A204.1 (cell line): ENCODE data around the gene AGK.

Source experiments
- FAIRE-seq: peaks from 2 replicates; lab custom pipeline; 2012; peaks lifted over from hg19 to GRCh38; lab: Jason Lieb, UNC

The AGK gene

GRCh38 chr7:141551094-141551781, at the start of gene AGK:
Gene AGK, plus strand, starts transcription at chr7:141551410. Its CDS starts 4,057 bp downstream, at chr7:141555467.
- FAIRE-seq = no peak

GRCh38 chr7:141501451-141501850, 49.8 kb upstream of the AGK start:
- no peak for FAIRE-seq

- no peak for FAIRE-seq
Observed at GRCh38 chr7:141511316-141511675, 39.9 kb upstream of the AGK start.

- no peak for FAIRE-seq
Observed at GRCh38 chr7:141511676-141512396, 39.4 kb upstream of the AGK start.

GRCh38 chr7:141512597-141512996, 38.6 kb upstream of the AGK start:
- no peak for FAIRE-seq

GRCh38 chr7:141513720-141514119, 37.5 kb upstream of the AGK start:
- FAIRE-seq = no peak

- no peak for FAIRE-seq
Observed at GRCh38 chr7:141515941-141516340, 35.3 kb upstream of the AGK start.

- FAIRE-seq = no peak
Observed at GRCh38 chr7:141519623-141520022, 31.6 kb upstream of the AGK start.

- FAIRE-seq = no peak
Observed at GRCh38 chr7:141522657-141523342, 28.4 kb upstream of the AGK start.

GRCh38 chr7:141525973-141526514, 25.2 kb upstream of the AGK start:
- FAIRE-seq = no peak

- FAIRE-seq = no peak
Observed at GRCh38 chr7:141527076-141527475, 24.1 kb upstream of the AGK start.

GRCh38 chr7:141528399-141528798, 22.8 kb upstream of the AGK start:
- FAIRE-seq = no peak

- FAIRE-seq = peak; percentile 98
Observed at GRCh38 chr7:141533149-141533949, 17.9 kb upstream of the AGK start.

GRCh38 chr7:141534757-141535737, 16.2 kb upstream of the AGK start:
- no peak for FAIRE-seq

- FAIRE-seq = no peak
Observed at GRCh38 chr7:141537906-141538305, 13.3 kb upstream of the AGK start.

- FAIRE-seq = no peak
Observed at GRCh38 chr7:141541375-141541774, 9.8 kb upstream of the AGK start.

GRCh38 chr7:141544831-141545230, 6.4 kb upstream of the AGK start:
- FAIRE-seq = no peak

GRCh38 chr7:141549582-141549981, 1.6 kb upstream of the AGK start:
- FAIRE-seq = no peak

GRCh38 chr7:141550386-141551093, 670 bp upstream of the AGK start:
- no peak for FAIRE-seq

- FAIRE-seq = no peak
Observed at GRCh38 chr7:141551782-141552181, 572 bp downstream of the AGK start.
